ENCODE results near the gene PPIC.
"Not testable (repeated sequence)": the region's sequence is repeated elsewhere in the genome, so short reads cannot be mapped to it uniquely, and the experiment has no call there.

Gene PPIC

DNA sequence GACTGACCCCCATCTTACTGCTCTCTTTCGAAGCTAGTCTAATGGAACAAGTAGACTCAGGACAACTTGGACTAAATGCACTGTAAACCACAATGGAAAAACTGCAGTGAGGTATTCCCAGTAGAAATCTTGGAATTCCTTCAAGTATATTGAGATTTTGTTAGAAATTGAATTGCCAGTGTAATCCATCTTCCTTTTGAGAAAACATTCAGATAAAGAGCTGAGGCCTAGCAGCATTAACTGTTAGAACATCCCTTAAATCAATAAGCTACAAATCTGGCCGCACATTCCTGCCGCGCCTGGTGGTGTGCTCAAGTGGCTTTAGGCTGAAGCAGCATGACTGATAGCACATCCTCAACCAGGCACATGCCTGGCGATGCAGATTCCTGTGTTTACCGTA is 29.3 kb downstream of the PPIC start:
- no peak for FAIRE-seq

DNA sequence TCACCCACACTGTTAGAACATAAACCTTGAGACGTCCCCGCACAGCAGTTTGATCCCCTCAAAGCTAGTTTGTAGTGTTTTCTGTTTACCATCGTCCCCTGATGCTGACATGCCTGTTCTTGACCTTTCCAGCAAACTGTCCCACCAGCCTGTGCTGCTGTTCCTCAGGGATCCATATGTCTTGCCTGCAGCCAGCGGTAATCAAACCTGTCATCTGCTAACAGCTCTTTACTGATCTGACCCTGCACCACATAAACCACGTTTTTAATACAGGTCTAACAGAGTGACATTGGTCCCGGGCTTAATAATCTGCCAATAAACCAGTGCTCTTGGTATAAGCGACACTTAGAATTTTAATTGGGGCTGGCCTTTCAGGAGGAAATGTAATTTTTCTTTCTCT is 34.7 kb downstream of the PPIC start:
- no peak for FAIRE-seq

DNA sequence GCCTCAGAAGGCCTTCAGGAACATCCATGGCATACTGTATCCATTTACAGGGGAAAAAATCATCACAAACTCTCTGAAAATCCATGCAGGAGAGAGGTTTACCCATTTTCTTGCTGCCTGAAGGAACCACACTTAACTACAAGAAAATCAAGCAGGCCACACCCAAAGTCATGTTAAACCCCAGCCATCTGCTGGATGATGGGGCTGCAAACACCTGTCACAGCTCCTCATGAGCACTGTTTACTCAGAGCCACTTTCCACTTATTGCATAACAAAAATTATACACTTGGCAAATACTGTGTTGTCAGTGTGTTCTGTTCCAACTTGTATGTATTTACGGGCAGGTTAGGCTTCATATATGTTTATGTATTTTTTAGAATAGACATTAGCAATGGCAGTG is 35.8 kb downstream of the PPIC start:
- no peak for FAIRE-seq

DNA sequence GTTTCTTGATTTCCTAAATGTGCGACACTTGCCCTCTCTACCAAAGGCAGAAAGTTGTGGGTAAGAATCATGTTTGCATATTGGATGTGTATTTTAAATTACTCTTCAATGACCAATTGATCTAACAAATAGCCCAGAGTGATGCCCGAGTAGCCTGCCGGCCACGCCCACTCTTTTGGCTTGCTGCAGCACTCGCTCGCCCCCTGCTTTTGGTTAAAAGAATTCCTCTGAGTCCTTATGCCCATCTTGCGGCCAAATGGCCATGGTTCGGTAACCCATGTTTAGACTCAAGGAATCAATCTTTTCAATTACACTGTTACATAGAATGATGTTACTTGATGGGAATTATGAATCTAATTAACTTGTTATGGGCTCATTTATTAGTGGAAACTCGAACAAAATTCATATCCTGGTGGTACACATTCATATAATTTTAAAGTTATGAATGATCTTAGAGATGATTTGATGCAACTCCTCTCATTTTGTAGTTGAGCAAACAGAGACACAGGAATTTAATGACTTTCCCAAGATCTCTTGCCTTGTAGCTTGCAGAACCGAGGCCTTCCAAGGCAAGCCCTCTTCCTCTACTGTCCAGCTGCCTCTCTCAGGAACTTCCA is 36.5 kb downstream of the PPIC start:
- no peak for FAIRE-seq

DNA sequence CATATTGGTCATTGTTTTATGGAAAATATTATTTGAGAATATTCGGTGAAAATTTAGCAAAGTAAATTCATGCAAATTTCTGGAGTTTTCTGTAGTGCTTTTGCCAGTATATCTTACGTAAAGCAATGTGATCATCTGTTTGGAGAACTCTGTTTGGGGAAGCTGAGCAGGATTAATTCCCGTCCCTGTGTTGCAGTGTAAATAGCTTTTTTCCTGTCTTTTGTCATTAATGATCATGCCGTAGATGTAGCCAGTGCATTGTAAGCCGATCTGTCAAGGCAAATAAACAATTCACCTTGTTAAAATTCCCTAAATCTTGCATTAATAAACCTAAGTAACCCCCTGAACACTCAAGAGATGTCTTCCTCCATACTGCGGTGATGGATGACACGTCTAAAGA is 39.2 kb downstream of the PPIC start:
- FAIRE-seq, result no peak

DNA sequence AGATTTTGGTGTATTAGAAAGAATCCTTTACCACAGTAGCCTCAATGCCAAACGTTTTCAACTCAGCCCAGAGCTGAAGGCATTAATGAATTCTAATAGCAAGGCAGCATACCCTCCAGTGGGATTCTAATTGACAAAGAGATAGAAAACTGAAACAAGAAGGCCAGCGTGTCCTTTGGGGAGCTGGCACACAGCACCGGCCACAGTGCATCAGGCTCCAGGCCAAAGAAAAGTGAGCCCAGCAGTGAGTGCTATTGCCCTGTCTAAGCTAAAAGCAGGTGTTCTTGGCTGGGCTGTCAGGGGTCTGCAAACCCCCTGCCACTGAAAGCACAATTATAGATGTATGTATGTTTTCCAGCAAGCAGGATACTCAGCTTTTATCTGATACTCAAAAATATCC is 40.4 kb downstream of the PPIC start:
- FAIRE-seq, result no peak

DNA sequence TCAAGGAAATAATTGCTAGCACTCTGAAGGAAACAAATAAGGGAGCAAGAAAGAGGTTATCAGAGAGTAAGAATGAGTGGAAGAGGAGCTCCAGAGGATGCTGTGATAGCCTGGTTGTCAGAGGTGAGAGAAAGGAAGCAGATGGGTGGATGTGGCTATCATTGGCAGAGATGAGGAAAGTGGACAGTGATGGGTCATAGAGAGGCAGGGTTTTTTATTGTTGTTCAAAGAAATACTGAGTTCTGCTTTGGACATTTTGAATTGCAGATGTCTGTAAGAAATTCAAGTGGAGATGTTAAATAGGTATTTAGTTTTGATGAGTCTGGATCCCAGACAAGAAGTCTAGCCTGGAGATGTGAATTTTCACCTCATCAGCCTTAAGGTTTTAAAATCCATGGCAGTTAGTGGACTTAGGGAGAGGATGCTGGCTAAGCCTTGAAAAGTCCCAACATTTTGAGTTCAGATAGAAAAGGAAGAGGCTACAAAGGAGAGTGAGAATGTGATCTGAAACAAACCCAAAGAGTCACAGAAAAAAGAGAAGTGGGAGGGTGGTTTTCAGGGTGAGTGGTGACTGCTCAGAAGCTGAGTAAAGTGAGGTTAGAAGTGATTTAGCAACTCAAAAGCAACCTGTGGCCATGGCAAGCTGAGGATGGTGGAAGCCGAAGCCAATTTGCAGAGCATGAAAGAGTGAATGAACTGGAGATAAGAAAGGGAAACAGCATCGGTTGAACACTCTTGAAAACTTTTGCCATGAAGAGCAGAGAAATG is 50.4 kb downstream of the PPIC start:
- FAIRE-seq, result no peak

DNA sequence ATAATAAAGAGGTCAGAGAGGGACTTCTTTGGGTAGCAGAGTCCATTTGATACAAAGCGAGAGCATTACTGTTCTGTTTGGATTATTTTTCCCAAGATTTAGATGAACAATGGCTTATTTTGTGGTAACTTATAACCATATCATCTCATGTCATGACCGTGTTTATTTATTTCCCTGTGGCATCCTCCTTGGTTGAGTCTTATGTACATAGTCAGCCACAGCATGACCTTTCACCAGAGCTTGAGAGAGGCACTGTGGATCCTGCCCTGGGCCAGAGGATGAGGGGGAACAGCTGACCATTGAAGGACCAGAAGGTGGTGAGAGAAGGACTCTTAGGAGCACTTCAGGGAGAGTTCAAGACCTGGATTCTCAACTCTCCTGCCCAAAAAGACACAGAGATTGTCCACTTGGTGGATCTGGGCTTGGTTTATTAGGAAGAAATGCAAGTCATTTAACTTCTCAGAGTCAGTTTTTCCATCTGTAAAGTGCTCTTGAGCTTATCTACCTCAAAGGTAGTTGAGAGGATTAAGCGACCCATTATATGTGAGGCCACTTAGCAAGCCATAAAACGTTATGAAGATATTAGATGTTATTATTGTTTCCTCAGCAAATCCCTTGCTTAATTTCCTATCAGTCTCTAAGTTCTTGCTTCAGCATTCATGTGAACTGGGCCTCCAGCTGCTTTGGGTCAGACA is 51.4 kb downstream of the PPIC start:
- FAIRE-seq, result no peak

DNA sequence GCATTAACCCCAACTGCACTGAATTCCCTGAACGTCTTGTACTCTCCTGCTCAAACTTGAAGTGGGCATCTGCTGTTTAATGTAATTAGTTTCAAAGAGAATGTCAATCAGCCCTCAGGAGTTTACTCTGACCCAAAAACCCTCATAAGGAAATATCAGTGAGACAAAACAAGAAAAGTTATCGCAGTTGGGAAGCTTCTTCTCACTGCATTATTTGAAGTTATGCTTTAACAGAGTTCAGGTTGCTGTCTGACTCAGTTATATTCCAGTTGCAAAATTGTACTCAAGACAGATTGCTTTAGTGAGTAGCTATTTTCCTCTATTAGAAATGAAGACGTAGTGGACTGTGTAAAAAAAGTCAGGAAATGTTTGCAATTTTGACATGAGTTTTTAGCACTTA is 52.1 kb downstream of the PPIC start:
- FAIRE-seq, result no peak

DNA sequence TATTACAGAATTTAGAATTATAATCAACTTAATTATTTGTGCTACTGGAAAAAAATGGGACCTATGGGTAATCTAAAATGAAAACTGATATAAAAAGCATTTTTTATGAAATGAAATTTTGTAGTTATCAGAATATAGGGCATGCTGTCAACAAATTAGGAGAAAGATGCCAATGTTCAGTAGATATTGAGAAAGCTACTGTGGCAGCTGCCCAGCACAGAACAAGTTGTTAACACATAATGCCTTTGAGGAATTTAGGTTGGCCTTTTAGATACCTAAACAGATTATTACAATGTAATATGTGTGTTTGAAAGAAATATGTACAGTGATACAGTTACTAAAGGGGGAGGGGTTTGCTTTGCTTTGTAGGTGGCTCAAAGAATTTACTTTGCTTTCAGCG is 54.1 kb downstream of the PPIC start:
- no peak for FAIRE-seq

DNA sequence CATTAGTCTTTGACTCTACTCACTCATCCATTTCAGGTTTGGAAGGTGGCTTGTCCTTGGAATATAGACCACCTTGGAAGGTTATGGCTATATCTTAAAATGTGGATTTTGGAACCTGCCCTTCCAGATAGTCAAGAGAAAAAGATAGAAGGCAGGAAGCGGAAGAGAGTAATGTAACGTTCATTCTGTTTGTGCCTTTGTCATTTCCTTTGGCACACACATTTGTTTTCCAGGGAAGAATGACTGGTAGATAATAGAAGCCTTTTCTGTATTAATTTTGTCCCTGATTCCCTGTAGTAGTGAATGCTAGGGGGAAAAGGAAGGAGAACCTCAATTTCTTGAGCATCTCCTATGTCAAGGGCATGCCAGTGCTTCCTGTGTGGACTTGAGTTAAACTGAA is 54.7 kb downstream of the PPIC start:
- FAIRE-seq, result no peak

DNA sequence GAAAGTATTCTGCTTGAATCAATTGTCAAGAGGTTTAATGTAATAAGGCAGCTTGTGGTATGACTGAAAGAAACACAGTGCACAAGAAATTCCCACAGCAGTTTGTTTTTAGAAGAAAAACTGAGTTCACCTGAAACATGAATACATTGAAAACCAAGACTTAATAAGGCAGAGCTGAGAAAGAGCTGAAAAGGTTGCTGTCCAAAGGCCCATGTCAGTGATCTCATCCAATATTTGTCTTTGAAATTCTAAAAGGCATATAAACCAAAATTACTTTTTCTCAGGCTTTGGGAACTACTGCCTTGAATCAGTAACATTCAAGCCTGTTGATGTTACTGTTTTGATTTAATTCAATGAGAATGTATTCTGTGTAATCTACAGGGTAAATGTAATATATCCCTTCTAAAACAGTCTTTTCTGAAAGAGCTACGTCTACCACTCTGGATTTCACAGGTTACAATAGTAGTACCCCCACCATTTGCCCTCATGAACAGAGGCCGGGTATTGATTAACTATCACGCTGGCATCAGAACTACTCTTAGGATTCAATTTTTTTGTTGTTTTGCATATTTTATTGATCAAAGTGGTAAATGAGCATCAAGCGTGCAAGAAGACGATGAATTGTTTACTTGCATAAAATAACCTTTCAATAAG is 57.8 kb downstream of the PPIC start:
- FAIRE-seq, result no peak

DNA sequence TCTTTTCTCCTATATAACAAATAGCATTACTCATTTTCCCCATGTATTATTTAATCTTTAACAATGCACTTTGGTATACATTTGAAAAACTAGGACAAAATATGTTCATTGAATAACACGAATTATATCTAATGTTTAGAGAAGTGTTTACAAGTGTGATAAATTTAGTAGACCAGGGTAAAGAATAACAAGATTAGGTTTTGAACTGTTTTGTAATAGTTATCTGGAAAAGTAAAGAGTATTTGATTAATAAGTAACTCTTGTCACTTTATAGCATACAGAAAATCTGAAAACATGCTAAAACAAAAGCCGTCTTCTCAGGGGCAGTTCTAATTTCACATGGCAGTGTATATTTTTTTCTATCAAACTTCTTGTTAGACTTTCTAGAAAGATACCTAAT is 58.5 kb downstream of the PPIC start:
- FAIRE-seq, result no peak

DNA sequence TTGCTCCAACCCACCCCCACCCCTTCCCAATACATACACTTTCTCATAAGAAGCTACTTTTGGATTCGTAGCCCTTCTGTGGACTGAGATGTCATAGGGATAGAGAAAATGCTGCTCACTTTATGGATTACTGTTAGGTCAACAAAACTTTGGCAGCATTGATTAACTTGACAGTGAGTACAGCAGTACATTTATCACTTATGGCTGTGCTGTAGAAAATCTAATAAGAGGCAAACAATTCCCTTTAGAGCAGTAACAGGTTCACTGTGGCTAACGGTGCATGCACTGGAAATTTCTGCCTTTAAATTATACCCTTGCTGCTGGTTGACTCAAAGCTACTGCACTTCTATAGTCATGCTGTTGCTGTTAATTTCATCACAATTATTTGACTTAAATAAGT is 59.2 kb downstream of the PPIC start:
- no peak for FAIRE-seq

DNA sequence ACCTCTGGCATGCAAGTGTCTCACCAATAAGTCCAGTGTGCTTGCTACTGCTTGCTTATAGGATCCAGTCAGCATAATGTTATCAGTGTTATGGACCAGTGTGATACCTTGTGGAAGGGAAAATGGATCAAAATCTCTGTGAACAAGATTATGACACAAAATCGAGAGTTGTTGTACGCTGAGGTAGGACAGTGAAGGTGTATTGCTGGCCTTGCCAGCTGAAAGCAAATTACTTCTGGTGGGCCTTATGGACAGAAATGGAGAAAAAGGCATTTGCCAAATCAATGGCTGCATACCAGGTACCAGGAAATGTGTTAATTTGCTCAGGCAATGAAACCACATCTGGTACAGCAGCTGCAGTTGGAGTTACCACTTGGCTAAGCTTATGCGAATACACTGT is 62.3 kb downstream of the PPIC start:
- not testable (repeated sequence) for FAIRE-seq

DNA sequence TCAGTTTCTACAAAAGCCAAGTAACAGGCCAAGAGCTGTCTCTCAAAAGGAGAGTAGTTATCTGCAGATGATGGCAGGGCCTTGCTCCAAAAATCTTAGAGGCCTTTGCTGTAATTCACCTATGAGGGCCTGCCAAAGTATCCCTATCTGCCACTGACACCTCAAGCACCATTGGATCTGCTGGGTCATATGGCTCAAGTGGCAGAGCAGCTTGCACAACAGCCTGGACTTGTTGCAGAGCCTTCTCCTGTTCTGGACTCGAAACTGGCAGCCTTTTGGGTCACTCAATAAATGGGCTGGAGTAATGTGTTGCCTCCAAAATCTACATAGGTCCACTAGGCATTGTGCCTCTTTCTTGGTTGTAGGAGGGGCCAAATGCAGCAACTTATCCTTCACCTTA is 62.8 kb downstream of the PPIC start:
- FAIRE-seq, result not testable (repeated sequence)

All from colon (tissue), 2 donors.